Muscle of leg (tissue), 11 donors: ENCODE results near the gene CEP131. TPM values are rescaled to one million over a fixed set of nuclear protein-coding genes. Genes with fewer than 3 reads are reported as not detected.
A peak's percentile ranks its signal among the peaks of the same experiment; 100 is the strongest.

ENCODE experiments used
- DNase-seq: peaks from one replicate; pipeline ENCODE4 v3.0.0; 2013
- H3K27ac ChIP-seq: one replicate; pipeline ENCODE4 v1.5.1; 2013; ENCODE audit warnings: mild to moderate bottlenecking, low read length, control low read depth
- H3K27me3 ChIP-seq: one replicate; pipeline ENCODE4 v1.6.1; 2013; ENCODE audit warnings: low read length; ENCODE audit not compliant: control insufficient read depth, insufficient read depth
- H3K36me3 ChIP-seq: one replicate; pipeline ENCODE4 v1.6.1; 2013; ENCODE audit warnings: low read length; ENCODE audit not compliant: control insufficient read depth, insufficient read depth
- H3K4me1 ChIP-seq: one replicate; pipeline ENCODE4 v1.6.1; 2013; ENCODE audit warnings: low read length; ENCODE audit not compliant: control insufficient read depth, insufficient read depth
- H3K4me3 ChIP-seq: one replicate; pipeline ENCODE4 v1.5.1; 2013; ENCODE audit warnings: low read length, control low read depth
- H3K9me3 ChIP-seq: replicated peaks from 2 replicates; pipeline ENCODE4 v1.6.1; 2013; ENCODE audit warnings: low read depth, low read length; ENCODE audit not compliant: control insufficient read depth
- WGBS: methylation state at CpG from one replicate; pipeline ENCODE4 v1.1.5; 2013; ENCODE audit warnings: missing lambda C conversion rate; ENCODE audit not compliant: insufficient coverage; 5-methylcytosine and 5-hydroxymethylcytosine counted together
- polyA plus RNA-seq, 8 donors: library from polyadenylated mRNA; unstranded; fragments of 120-200 nt; gene quantifications; one replicate each; pipeline versions ENCODE4 v1.2.1 to v1.2.3, GENCODE V29; 2013; ENCODE audit warnings: inconsistent platforms in 1 of 8, low replicate concordance in 1 of 8; ENCODE audit not compliant: insufficient read length in 8 of 8, insufficient read depth in 1 of 8
- total RNA-seq: library from RNA; stranded (reverse); fragments of 120-200 nt; gene quantifications from one replicate; pipeline ENCODE4 v1.2.4, GENCODE V29; 2013

CEP131 gene
- total and polyA plus RNA-seq, 9 donors = 8.3 to 16.4 (median 13.5) TPM

DNA sequence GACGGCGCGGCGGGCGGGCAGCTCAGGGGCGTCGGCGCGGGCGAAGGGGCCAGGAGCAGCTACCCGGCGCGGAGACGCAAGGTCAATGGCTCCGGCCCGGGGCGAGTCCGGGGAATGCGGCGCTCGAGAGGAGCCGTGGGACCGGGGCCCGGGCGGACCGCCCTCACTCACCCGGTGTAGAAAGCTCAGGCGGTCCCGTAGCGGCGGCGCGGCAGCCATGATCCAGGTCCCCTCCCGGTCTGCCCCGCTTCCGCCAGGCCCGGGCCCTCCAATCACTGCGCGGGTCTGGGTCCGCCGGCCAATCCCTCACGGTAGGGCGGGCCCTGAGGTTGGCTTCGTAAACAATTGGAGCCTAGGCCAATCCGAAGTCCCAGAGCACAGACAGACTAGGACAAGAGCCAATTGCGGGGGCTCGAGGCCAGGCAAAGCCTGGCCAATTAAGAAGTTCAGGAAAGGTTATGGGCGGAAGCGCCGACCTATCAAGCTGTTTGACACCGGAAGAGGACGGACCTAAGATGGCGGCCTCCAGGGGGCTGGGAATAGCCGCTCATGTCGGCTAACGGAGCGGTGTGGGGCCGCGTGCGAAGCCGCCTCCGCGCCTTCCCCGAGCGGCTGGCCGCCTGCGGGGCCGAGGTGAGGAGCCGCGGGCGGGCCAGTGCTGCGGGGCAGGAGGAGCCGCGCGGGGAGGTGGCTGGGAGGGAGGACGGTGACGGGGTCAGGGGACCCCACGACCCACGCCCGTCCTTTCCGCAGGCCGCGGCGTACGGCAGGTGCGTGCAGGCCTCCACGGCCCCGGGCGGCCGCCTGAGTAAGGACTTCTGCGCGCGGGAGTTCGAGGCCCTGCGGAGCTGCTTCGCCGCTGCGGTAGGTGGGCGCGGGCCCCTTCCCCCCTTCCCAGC lies 16.3 kb upstream of the CEP131 start, which contains the start of the genes NDUFAF8 and TEPSIN:
NDUFAF8 (plus strand) TSS at position 504 of the 899 bp plus-strand sequence; CDS start at position 550, 46 bp downstream.
TEPSIN (minus strand) TSS at position 241 of the 899 bp plus-strand sequence; CDS start at position 219, 22 bp downstream.
- no peaks in the 10 kb centered on the region for H3K27me3 ChIP-seq
- no peaks in the 10 kb centered on the region for H3K9me3 ChIP-seq
- peak; percentile 100 for DNase-seq
- H3K27ac ChIP-seq = peak within 1 kb of the TSS; percentile 29
- peaks cover 20% of the 10 kb centered on the region for H3K36me3 ChIP-seq
- under 1% methylated on average over 95 of the region's 100 CpGs for WGBS
- H3K4me3 ChIP-seq = peak within 1 kb of the TSS; percentile 79
- H3K4me1 ChIP-seq = peaks cover 27% of the 10 kb centered on the region

GRCh38 chr17:81238490-81238814 lies 15.7 kb upstream of the CEP131 start:
- peaks cover 27% of the 10 kb centered on the region for H3K4me1 ChIP-seq
- no peak for DNase-seq
- WGBS = under 1% methylated on average over 26 of the region's 26 CpGs
- no peaks in the 10 kb centered on the region for H3K9me3 ChIP-seq
- H3K27me3 ChIP-seq = no peaks in the 10 kb centered on the region
- H3K4me3 ChIP-seq = peak overlapping the region; percentile 61
- H3K27ac ChIP-seq = no peak overlapping the region
- H3K36me3 ChIP-seq = peaks cover 25% of the 10 kb centered on the region

GRCh38 chr17:81237591-81238489 lies 15.1 kb upstream of the CEP131 start:
- Histone ChIP-seq H3K27ac (no peak overlapping the region), H3K27me3 (no peaks in the 10 kb centered on the region), H3K9me3 (no peaks in the 10 kb centered on the region), H3K36me3 (peaks cover 30% of the 10 kb centered on the region), H3K4me1 (peaks cover 27% of the 10 kb centered on the region), H3K4me3 (peak overlapping the region; percentile 61)
- 54% methylated on average over 36 of the region's 36 CpGs for WGBS
- no peak for DNase-seq

DNA sequence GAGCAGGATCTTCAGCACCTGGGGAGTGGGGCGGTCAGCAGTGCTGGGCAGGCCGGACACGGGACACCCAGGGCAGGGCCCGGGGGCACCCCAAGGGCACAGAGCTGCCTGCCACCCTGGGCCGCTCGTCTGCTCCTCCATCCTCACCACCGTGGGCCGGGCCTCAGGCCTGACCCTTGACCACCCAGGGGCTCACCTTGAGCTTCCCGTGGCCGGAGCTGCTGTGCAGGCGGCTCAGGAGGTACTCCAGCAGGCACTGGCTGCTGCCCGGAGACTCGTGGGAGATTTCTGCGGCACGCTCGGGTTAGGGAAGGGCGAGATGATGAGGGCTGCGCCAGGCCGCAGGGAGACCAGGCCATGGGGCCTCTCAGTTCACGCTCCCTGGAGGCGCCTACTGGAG lies 14.0 kb upstream of the CEP131 start:
- 86% methylated on average over 20 of the region's 21 CpGs for WGBS
- H3K36me3 ChIP-seq = peaks cover 41% of the 10 kb centered on the region
- no peaks in the 10 kb centered on the region for H3K27me3 ChIP-seq
- H3K4me1 ChIP-seq = peaks cover 27% of the 10 kb centered on the region
- no peak for DNase-seq
- no peak overlapping the region for H3K27ac ChIP-seq
- H3K4me3 ChIP-seq = no peak overlapping the region
- no peaks in the 10 kb centered on the region for H3K9me3 ChIP-seq

DNA sequence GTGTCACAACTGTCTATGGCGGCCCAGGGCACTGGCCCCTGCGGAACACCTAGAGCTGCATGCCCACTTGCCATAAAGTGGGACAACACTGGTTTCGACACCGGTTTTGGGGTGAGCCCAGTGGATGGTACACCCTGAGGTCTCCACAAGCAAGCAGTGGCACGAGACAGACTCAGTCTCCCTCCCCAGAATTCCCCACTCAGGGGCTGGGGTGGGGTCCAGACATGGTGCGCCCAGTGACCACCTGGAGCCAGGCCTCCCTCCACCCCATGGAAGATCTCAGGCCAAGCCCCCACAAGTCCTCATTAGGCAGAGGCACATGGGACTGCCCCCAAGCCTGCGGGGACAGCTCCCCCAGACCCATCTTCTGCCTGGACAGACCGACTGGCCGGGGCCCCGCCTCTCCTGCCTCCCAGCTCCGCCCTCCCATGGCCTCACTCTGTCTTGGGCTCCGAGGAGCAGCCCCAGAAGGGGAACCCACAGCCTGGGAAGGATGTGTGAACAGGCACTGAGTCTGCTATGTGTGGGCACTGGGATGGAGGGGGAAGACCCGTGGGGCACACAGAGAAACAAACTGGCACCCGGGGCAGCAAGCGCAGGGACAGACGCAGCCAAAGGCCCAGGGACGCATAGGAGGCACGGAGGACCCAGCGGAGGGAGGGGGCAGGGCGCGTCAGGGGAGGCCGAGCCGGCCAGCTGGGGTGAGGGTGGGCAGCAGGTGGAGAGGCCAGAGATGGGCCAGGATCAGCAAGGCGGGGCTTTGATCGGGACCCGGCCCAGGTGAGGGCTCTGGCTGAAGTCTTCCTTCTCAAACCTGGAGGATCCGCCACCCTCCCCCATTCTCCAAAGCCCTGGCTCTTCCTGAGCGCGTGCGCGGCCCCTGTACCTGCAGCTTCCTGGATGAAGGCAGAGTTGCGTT lies 13.3 kb upstream of the CEP131 start:
- no peak overlapping the region for H3K27ac ChIP-seq
- no peaks in the 10 kb centered on the region for H3K9me3 ChIP-seq
- 87% methylated on average over 23 of the region's 32 CpGs for WGBS
- H3K27me3 ChIP-seq = no peaks in the 10 kb centered on the region
- peaks cover 43% of the 10 kb centered on the region for H3K36me3 ChIP-seq
- H3K4me1 ChIP-seq = peaks cover 27% of the 10 kb centered on the region
- H3K4me3 ChIP-seq = no peak overlapping the region
- DNase-seq = no peak

DNA sequence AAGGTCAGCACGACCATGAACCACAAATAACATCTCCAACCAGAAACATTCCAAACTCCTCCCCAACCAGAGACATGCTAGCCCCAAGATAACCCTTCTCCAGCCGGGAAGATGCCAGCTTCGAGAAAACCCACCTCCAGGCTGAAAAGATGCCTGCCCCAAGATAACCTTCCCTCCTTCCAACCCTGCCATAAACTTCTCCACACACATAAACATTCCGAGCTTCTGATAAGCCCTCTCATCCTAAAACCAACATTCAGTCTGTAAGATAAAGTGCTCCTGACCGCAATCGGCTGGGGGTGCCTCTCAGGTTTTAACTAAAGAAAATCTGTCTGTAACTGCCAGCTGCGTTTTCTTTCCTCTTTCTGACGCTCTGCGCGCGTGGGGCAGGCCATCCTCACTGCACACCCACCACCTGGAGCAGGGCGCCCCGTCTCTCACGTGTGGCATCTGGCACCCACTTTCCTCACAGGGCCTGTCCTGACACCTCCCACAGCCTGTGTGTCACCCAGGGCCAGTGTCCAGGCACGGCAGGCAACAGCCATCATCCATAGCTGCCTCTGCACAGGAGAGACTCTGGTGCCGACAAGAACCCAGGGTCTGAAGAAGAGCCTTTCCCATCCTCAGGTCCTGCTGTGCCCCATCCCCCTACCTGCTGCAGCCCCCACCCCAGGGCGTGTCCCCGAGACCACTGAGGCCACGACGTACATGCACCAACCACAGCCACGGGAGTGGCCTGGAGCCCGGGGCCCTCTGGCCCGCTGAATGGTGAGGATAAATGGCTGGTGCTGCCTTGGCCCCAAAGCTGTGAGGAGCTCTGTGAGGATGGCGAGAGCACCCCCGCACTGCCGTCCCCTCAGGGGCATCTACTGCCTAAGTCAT lies 12.4 kb upstream of the CEP131 start:
- peaks cover 44% of the 10 kb centered on the region for H3K36me3 ChIP-seq
- H3K27me3 ChIP-seq = no peaks in the 10 kb centered on the region
- H3K27ac ChIP-seq = no peak overlapping the region
- no peak overlapping the region for H3K4me3 ChIP-seq
- peaks cover 18% of the 10 kb centered on the region for H3K4me1 ChIP-seq
- H3K9me3 ChIP-seq = no peaks in the 10 kb centered on the region
- 69% methylated on average over 22 of the region's 26 CpGs for WGBS
- no peak for DNase-seq

DNA sequence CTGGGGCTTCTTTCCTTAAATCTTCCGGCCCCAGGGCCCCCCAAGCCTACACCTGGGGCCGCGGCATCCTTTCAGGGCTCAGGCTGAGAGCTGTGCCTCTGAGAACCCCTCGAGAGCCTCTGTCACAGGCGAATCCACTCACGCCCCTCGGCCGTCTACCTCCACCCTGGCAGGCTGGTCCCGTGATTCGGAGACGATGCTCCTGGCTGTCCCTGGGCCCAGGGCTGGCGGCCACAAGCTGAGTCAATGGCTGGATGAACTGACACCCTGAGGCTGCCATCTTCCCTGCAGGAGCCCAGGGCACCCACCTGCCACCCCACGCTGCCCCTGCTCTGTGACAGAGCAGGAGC lies 11.7 kb upstream of the CEP131 start:
- Histone ChIP-seq H3K4me3 (no peak overlapping the region), H3K27ac (no peak overlapping the region), H3K9me3 (no peaks in the 10 kb centered on the region), H3K4me1 (peaks cover 17% of the 10 kb centered on the region), H3K27me3 (no peaks in the 10 kb centered on the region), H3K36me3 (peaks cover 49% of the 10 kb centered on the region)
- 76% methylated on average over 13 of the region's 13 CpGs for WGBS
- DNase-seq = no peak

DNA sequence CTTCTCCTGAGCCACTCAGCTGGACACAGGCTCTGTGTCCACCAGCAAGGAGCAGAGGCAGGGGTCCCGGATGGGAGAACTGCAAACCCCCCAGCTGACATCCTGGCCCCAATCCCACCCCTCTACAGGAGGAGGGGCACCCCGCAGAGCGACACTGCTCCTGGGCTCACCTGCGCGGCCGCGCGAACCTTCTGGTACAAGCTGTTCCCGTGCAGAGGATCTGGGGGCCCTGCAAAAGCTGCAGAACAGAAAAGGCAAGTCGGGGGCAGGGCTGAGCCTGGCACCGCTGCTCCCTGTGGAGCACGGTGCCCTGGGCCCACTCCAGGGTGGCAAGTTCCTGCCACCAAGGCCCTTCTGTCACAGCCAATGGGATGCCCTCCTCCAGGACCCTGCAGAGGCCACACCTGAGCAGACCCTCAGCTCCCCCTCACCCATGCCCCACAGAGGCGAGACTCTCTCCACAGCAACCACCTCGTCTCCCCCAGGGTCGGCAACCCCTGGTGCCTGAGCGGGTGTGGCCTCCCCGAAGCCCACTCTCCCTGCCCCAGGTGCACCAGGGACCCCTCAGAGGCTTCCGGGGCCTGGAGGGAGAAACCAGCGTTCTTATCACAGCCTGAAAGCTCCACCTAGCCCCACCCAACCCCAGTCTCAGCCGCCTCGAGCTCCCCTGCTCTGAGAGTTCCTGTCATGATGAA lies 11.2 kb upstream of the CEP131 start:
- DNase-seq = no peak
- WGBS = 84% methylated on average over 19 of the region's 21 CpGs
- peaks cover 53% of the 10 kb centered on the region for H3K36me3 ChIP-seq
- H3K27me3 ChIP-seq = no peaks in the 10 kb centered on the region
- peaks cover 22% of the 10 kb centered on the region for H3K4me1 ChIP-seq
- H3K4me3 ChIP-seq = no peak overlapping the region
- H3K9me3 ChIP-seq = no peaks in the 10 kb centered on the region
- H3K27ac ChIP-seq = no peak overlapping the region
